Liver (tissue), 9 donors: ENCODE results near the gene PLAC1. TPM values are rescaled to one million over a fixed set of nuclear protein-coding genes. Genes with fewer than 3 reads are reported as not detected.

ENCODE experiments used
- DNase-seq: peaks from one replicate; pipeline ENCODE4 v3.0.0-alpha.2; 2017; ENCODE audit warnings: low spot score
- H3K27ac ChIP-seq, 2 donors: one replicate each; pipeline ENCODE4 v1.7.0; 2013; ENCODE audit warnings: inconsistent platforms in 2 of 2, low read length in 2 of 2, control low read depth in 1 of 2, low read depth in 1 of 2, mild to moderate bottlenecking in 1 of 2
- H3K27me3 ChIP-seq, 4 donors: one replicate each; pipeline versions ENCODE4 v1.6.1 to v1.7.0; 2013; ENCODE audit warnings: low read length in 3 of 4, inconsistent platforms in 1 of 4, mild to moderate bottlenecking in 1 of 4, moderate library complexity in 1 of 4; ENCODE audit not compliant: control insufficient read depth in 4 of 4, insufficient read depth in 4 of 4
- H3K36me3 ChIP-seq, 4 donors: one replicate each; pipeline versions ENCODE4 v1.6.1 to v1.7.0; 2013; ENCODE audit warnings: low read length in 3 of 4, mild to moderate bottlenecking in 3 of 4, low read depth in 1 of 4, moderate library complexity in 1 of 4; ENCODE audit not compliant: control insufficient read depth in 4 of 4, insufficient read depth in 3 of 4
- H3K4me1 ChIP-seq, 4 donors: one replicate each; pipeline versions ENCODE4 v1.6.1 to v1.7.0; 2013; ENCODE audit warnings: low read length in 3 of 4, mild to moderate bottlenecking in 3 of 4, moderate library complexity in 1 of 4; ENCODE audit not compliant: control insufficient read depth in 4 of 4, insufficient read depth in 4 of 4
- H3K4me3 ChIP-seq, 3 donors: one replicate each; pipeline versions ENCODE4 v1.6.1 to v1.7.0; 2013; ENCODE audit warnings: low read length in 3 of 3, control low read depth in 1 of 3, low read depth in 1 of 3, mild to moderate bottlenecking in 1 of 3
- H3K9ac ChIP-seq, 2 donors: one replicate each; pipeline ENCODE4 v1.7.0; 2013; ENCODE audit warnings: low read length in 2 of 2, mild to moderate bottlenecking in 2 of 2, moderate library complexity in 2 of 2, control low read depth in 1 of 2, low read depth in 1 of 2
- H3K9me3 ChIP-seq, 4 donors: one replicate each; pipeline versions ENCODE4 v1.6.1 to v1.7.0; 2013; ENCODE audit warnings: low read length in 3 of 4; ENCODE audit not compliant: control insufficient read depth in 4 of 4
- CTCF ChIP-seq: fragments of 150-350 bp; IDR thresholded peaks from 2 replicates; pipeline ENCODE4 v1.5.1; 2017; ENCODE audit warnings: improper control_type of control experiment, low read depth, low read length; ENCODE audit not compliant: missing input control
- EGR1 ChIP-seq, 2 donors: IDR thresholded peaks; 2 replicates each; pipeline ENCODE4 v1.6.1; 2016 to 2018; ENCODE audit warnings: antibody characterized with exemption in 2 of 2, low read depth in 2 of 2
- FOXA2 ChIP-seq: IDR thresholded peaks from 2 replicates; pipeline ENCODE4 v1.6.1; 2016; ENCODE audit warnings: antibody characterized with exemption
- GABPA ChIP-seq, 2 donors: IDR thresholded peaks in 1 of 2; conservative IDR thresholded peaks in 1 of 2; 2 replicates each; pipeline ENCODE4 v1.6.1; 2016; ENCODE audit warnings: antibody characterized with exemption in 2 of 2, mild to moderate bottlenecking in 1 of 2, moderate library complexity in 1 of 2
- HNF4A ChIP-seq, 2 donors: conservative IDR thresholded peaks; 2 replicates each; pipeline ENCODE4 v1.6.1; 2016; ENCODE audit warnings: antibody characterized with exemption in 2 of 2, mild to moderate bottlenecking in 2 of 2
- HNF4G ChIP-seq: IDR thresholded peaks from 2 replicates; pipeline ENCODE4 v1.6.1; 2016; ENCODE audit warnings: antibody characterized with exemption
- JUND ChIP-seq, 2 donors: IDR thresholded peaks; 2 replicates each; pipeline ENCODE4 v1.6.1; 2016; ENCODE audit warnings: antibody characterized with exemption in 2 of 2
- MAX ChIP-seq: IDR thresholded peaks from 2 replicates; pipeline ENCODE4 v1.6.1; 2016; ENCODE audit warnings: antibody characterized with exemption
- NR2F2 ChIP-seq: IDR thresholded peaks from 2 replicates; pipeline ENCODE4 v1.6.1; 2016; ENCODE audit warnings: antibody characterized with exemption
- REST ChIP-seq: IDR thresholded peaks from 2 replicates; pipeline ENCODE4 v1.6.1; 2016; ENCODE audit warnings: antibody characterized with exemption, mild to moderate bottlenecking
- RXRA ChIP-seq, 2 donors: IDR thresholded peaks; 2 replicates each; pipeline ENCODE4 v1.6.1; 2017 to 2018; ENCODE audit warnings: antibody characterized with exemption in 2 of 2, mild to moderate bottlenecking in 1 of 2
- SP1 ChIP-seq: IDR thresholded peaks from 2 replicates; pipeline ENCODE4 v1.6.1; 2018; ENCODE audit warnings: antibody characterized with exemption, mild to moderate bottlenecking
- TAF1 ChIP-seq: conservative IDR thresholded peaks from 2 replicates; pipeline ENCODE4 v1.6.1; 2016; ENCODE audit warnings: antibody characterized with exemption, mild to moderate bottlenecking
- YY1 ChIP-seq: IDR thresholded peaks from 2 replicates; pipeline ENCODE4 v1.6.1; 2016; ENCODE audit warnings: antibody characterized with exemption, mild to moderate bottlenecking
- ZBTB33 ChIP-seq: IDR thresholded peaks from 2 replicates; pipeline ENCODE4 v1.6.1; 2016; ENCODE audit warnings: antibody characterized with exemption
- WGBS: extraction: QIAGEN DNeasy Blood & Tissue Kit; methylation state at CpG from one replicate; pipeline ENCODE4 v1.1.7; 2013; 5-methylcytosine and 5-hydroxymethylcytosine counted together
- polyA plus RNA-seq, 2 donors: library from polyadenylated mRNA; stranded (reverse) in 1 of 2; unstranded in 1 of 2; fragments of 200-250 nt in 1 of 2; fragments of >200 nt in 1 of 2; fragmentation: Nextera tagmentation in 1 of 2; extraction: Ambion mirVana in 1 of 2; gene quantifications; one replicate each; pipeline versions ENCODE4 v1.2.1 to v1.2.3, GENCODE V29; 2013 to 2015
- total RNA-seq, 2 donors: library from RNA; depleted of rRNA; stranded (reverse); fragments of >200 nt; gene quantifications; one replicate each; pipeline ENCODE4 v1.2.3, GENCODE V29; 2014
- donor health status: healthy.
- donor health status: healthy.
- donor health status: healthy.
- donor health status: healthy.
- donor health status: healthy.

The PLAC1 gene
- total and polyA plus RNA-seq, 4 donors, result not detected

- no peak for DNase-seq
- no peak overlapping the region for H3K4me3 ChIP-seq
- 93% methylated on average over 6 of the region's 6 CpGs for WGBS
- H3K27me3 ChIP-seq, result no peaks in the 10 kb centered on the region
- H3K9ac ChIP-seq, result no peak overlapping the region
- H3K27ac ChIP-seq, result no peak overlapping the region
- no peaks in the 10 kb centered on the region for H3K36me3 ChIP-seq
- TF ChIP-seq FOXA2 (no peak), JUND (IDR thresholded peaks at IDR 0.05) (no peak), NR2F2 (no peak), YY1 (no peak), MAX (no peak), HNF4A (conservative IDR thresholded peaks at IDR 0.05) (no peak), CTCF (no peak), REST (no peak), GABPA (IDR thresholded peaks at IDR 0.05 in 1 of 2, conservative IDR thresholded peaks at IDR 0.05 in 1 of 2) (no peak), ZBTB33 (no peak), TAF1 (no peak), RXRA (IDR thresholded peaks at IDR 0.05) (no peak)
- H3K9me3 ChIP-seq, result no peaks in the 10 kb centered on the region
- no peaks in the 10 kb centered on the region for H3K4me1 ChIP-seq
Measured at GRCh38 chrX:134529481-134529880, 128.8 kb downstream of the PLAC1 start.

GRCh38 chrX:134528960-134529359 is 129.3 kb downstream of the PLAC1 start:
- H3K27me3 ChIP-seq, result no peaks in the 10 kb centered on the region
- H3K36me3 ChIP-seq, result no peaks in the 10 kb centered on the region
- H3K9ac ChIP-seq, result no peak overlapping the region
- no peak for DNase-seq
- 49% methylated on average over 3 of the region's 3 CpGs for WGBS
- no peak overlapping the region for H3K27ac ChIP-seq
- H3K9me3 ChIP-seq, result no peaks in the 10 kb centered on the region
- H3K4me3 ChIP-seq, result no peak overlapping the region
- H3K4me1 ChIP-seq, result no peaks in the 10 kb centered on the region
- TF ChIP-seq HNF4G (no peak), RXRA (IDR thresholded peaks at IDR 0.05) (no peak), NR2F2 (no peak), HNF4A (conservative IDR thresholded peaks at IDR 0.05) (no peak), ZBTB33 (no peak), CTCF (no peak), EGR1 (IDR thresholded peaks at IDR 0.05; ENCODE audit: low read depth in 2 of 2) (no peak), REST (no peak), SP1 (no peak), JUND (IDR thresholded peaks at IDR 0.05) (no peak), MAX (no peak), FOXA2 (no peak), TAF1 (no peak)
